SU-DHL-6 (cell line): ENCODE data around the gene PIPOX.

ENCODE experiments used
- EZH2phosphoT487 ChIP-seq: fragments of 200-600 bp; sonication (generic), shearing (Covaris generic); conservative IDR thresholded peaks from 2 replicates; pipeline ENCODE4 v1.6.1; 2018; ENCODE audit warnings: mild to moderate bottlenecking, antibody characterized with exemption, low read length, moderate library complexity, mixed read lengths
- TF ChIP-seq, protein P1 (sequence below): fragments of 200-600 bp; sonication (generic); IDR thresholded peaks from one replicate; pipeline ENCODE4 v1.5.1; 2017; ENCODE audit warnings: antibody characterized with exemption, mild to moderate bottlenecking, low read length, moderate library complexity; ENCODE audit not compliant: insufficient read depth, poor library complexity, severe bottlenecking

DNA sequence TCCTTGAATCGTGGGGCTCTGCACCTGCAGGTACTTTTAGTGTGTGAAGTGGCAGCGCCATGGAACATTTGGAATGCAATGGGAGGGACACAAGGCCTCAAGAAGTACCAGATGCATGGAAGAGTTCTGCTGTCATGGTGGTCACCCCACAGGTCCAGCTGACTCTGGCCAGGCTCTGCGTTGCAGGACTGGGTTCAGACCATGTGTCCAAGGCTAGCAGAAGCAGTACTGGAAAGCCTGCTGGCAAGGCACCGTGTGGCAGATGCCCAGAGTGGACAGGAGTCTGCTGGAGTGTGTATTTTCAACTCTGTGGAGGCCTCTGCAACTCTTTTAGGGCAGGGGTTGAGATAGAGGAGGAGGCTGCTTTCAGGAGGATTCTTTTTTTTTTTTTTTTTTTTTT, 2.1 kb downstream of the PIPOX start:
- TF ChIP-seq, protein P1, sequence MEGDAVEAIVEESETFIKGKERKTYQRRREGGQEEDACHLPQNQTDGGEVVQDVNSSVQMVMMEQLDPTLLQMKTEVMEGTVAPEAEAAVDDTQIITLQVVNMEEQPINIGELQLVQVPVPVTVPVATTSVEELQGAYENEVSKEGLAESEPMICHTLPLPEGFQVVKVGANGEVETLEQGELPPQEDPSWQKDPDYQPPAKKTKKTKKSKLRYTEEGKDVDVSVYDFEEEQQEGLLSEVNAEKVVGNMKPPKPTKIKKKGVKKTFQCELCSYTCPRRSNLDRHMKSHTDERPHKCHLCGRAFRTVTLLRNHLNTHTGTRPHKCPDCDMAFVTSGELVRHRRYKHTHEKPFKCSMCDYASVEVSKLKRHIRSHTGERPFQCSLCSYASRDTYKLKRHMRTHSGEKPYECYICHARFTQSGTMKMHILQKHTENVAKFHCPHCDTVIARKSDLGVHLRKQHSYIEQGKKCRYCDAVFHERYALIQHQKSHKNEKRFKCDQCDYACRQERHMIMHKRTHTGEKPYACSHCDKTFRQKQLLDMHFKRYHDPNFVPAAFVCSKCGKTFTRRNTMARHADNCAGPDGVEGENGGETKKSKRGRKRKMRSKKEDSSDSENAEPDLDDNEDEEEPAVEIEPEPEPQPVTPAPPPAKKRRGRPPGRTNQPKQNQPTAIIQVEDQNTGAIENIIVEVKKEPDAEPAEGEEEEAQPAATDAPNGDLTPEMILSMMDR = no peak
- TF ChIP-seq EZH2phosphoT487 = no peak
